ENCODE measurements around the gene TSPAN12.

TSPAN12 gene

DNA sequence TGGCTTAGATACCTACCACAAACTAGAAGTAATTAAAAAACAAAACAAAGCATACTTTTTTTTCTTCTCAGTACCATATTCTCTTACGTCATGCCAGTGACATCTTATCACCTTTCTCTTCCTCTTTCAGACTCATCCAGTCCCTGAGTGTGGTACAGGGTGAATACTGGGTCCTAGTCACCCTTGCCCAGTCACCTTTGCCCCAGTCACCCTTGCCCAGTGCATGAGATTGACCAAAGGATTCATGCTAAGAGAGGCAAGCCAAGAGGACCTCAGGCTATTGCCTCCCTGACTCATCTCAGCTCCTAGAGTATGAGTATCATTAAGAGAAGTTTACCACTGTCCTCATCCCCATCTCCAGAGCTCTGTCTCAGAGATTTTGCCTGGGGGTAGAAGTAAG, 10.0 kb upstream of the TSPAN12 start:
- DNase-seq (ENCODE audit: low read depth, low spot score), result no peak
- Histone ChIP-seq H3K9me3 (ENCODE audit: control insufficient read depth, insufficient read depth, low read length) (no peaks in the 10 kb centered on the region), H3K27me3 (ENCODE audit: control insufficient read depth, insufficient read depth, low read length) (no peaks in the 10 kb centered on the region), H3K36me3 (ENCODE audit: control insufficient read depth, insufficient read depth, low read length) (no peaks in the 10 kb centered on the region), H3K4me1 (ENCODE audit: control insufficient read depth, insufficient read depth, low read length) (no peaks in the 10 kb centered on the region), H3K27ac (ENCODE audit: low read length) (no peak overlapping the region), H3K4me3 (ENCODE audit: low read length) (no peak overlapping the region)
- no CpG with 5 or more reads among the region's 1 CpG for WGBS (ENCODE audit: insufficient coverage, insufficient read length)

DNA sequence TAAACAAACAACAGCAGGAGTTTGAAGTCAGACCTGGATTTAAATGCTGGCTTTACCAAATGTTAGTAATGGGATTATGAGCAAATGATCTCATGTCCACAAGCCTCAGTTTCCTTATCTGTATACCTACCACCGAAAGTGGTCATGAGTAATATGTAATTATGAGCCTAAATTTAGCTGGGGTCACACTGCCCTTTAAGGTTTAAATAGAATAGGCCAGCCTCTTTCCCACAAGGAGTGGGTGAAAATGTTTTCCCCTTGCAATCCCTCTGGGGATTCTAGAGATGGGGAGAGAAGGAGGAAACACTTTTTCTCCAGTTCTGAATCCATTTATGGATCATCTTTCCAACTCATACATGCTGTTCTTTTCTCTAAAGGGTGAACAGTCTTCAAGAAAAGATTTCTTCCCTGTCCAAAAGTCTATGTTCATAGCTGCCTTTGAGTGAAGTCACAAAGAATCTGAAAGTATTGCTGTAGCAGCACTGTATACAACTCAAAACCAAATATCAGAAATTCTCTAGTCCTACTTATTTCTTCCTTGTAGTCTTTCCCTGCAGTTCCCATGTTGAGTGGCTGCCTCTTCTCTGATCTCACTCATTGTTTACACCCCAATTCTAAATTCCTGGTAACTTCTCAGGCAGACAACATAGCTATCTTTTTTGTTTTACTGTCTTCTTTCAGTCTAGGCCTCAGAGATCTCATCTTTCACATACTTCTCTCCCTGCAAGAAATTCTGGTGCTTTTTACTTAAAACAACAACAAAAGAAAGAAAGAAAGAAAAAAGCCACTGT, 7.4 kb upstream of the TSPAN12 start:
- H3K36me3 ChIP-seq (ENCODE audit: control insufficient read depth, insufficient read depth, low read length), result no peaks in the 10 kb centered on the region
- H3K4me3 ChIP-seq (ENCODE audit: low read length), result no peak overlapping the region
- no CpG with 5 or more reads among the region's 1 CpG for WGBS (ENCODE audit: insufficient coverage, insufficient read length)
- no peak for DNase-seq (ENCODE audit: low read depth, low spot score)
- no peaks in the 10 kb centered on the region for H3K9me3 ChIP-seq (ENCODE audit: control insufficient read depth, insufficient read depth, low read length)
- no peak overlapping the region for H3K27ac ChIP-seq (ENCODE audit: low read length)
- H3K27me3 ChIP-seq (ENCODE audit: control insufficient read depth, insufficient read depth, low read length), result no peaks in the 10 kb centered on the region
- no peaks in the 10 kb centered on the region for H3K4me1 ChIP-seq (ENCODE audit: control insufficient read depth, insufficient read depth, low read length)

DNA sequence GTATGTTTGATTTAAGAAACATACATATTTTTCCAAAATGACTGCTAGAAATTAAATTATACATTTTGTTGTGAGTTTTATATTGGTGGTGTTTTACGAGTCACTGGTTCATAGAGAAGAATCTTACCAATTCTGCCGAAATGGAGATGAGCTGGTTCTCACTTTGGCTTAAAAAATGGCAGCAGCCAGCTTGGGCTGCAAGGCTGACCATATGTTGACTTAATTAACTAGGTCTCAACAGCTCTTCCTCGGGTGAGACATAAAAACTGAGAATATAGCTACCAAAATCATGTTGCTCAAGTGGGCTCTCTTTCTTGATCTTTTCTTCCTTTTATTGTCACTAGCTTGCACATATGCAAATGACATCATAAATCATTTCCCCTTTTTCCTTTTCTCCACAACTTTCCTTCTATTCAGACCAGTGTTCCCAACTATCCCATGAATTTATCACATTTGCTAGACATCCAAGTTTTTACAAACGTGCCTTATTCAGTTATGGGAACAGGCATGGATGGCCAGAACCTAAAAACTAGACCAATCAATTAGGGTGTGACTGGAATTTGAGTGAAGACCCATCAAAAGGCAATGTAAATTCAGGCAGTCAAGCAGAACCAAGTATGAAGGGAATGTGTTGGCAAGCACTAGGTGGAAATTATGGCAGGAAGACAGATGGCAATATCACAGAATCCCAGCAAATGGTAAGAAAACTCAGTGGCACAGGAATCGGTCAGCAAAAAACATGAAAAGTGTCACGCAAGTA, 6.4 kb upstream of the TSPAN12 start:
- Histone ChIP-seq H3K4me1 (ENCODE audit: control insufficient read depth, insufficient read depth, low read length) (no peaks in the 10 kb centered on the region), H3K27me3 (ENCODE audit: control insufficient read depth, insufficient read depth, low read length) (peaks cover 1% of the 10 kb centered on the region; the same call in 1 of the 2 replicates), H3K36me3 (ENCODE audit: control insufficient read depth, insufficient read depth, low read length) (no peaks in the 10 kb centered on the region), H3K4me3 (ENCODE audit: low read length) (no peak overlapping the region), H3K9me3 (ENCODE audit: control insufficient read depth, insufficient read depth, low read length) (no peaks in the 10 kb centered on the region), H3K27ac (ENCODE audit: low read length) (no peak overlapping the region)
- WGBS (ENCODE audit: insufficient coverage, insufficient read length), result no CpG with 5 or more reads among the region's 6 CpGs
- DNase-seq (ENCODE audit: low read depth, low spot score), result no peak

DNA sequence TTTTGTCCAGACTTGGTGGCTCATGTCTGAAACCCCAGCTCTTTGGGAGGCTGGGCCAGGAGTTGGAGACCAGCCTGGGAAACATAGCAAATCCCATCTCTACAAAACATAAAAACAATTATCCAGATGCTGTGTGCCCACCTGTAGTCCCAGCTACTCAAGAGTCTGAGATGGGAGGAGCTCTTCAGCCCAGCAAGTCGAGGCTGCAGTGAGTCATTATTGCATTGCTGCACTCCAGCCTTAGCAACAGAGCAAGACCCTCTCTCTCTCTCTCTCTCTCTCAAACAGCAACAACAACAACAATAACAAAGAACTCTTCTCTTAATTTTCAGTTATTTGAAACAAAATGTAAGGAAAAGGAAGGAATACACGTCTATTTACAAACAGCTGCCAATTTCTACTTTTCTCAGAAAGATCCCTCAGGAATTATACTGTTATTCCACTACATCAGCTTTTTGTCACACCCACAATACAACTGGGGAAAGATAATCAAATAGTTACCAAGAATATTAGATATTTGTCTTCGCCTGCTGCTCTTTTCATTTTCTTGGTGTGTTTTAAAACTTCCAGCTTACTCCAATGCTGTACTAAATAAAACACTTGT, 5.1 kb upstream of the TSPAN12 start:
- no peak for DNase-seq (ENCODE audit: low read depth, low spot score)
- no peaks in the 10 kb centered on the region for H3K36me3 ChIP-seq (ENCODE audit: control insufficient read depth, insufficient read depth, low read length)
- WGBS (ENCODE audit: insufficient coverage, insufficient read length), result no CpG with 5 or more reads among the region's 3 CpGs
- no peaks in the 10 kb centered on the region for H3K9me3 ChIP-seq (ENCODE audit: control insufficient read depth, insufficient read depth, low read length)
- H3K4me3 ChIP-seq (ENCODE audit: low read length), result no peak overlapping the region
- no peaks in the 10 kb centered on the region; the same call in 1 of the 2 replicates for H3K4me1 ChIP-seq (ENCODE audit: control insufficient read depth, insufficient read depth, low read length)
- H3K27me3 ChIP-seq (ENCODE audit: control insufficient read depth, insufficient read depth, low read length), result peaks cover 1% of the 10 kb centered on the region; the same call in 1 of the 2 replicates
- no peak overlapping the region for H3K27ac ChIP-seq (ENCODE audit: low read length)

DNA sequence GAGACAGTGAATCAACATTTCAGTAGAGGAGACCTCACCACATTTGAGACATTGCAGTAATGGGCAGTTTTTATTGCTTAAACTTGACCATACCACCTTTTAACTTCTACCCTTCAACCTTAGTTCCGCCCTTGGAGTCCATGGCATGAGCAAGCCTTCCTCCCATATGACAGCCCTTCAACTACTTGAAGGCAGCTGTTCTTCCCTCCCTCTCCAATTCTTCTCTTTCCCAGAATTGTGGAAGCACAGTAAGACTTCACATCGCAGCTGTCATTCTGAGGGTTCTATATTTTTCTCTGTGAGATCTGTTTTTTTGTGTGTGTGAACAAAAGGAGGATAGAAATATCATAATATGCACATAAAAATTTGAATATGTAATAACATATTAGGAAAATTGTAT, 2.2 kb upstream of the TSPAN12 start:
- Histone ChIP-seq H3K4me3 (ENCODE audit: low read length) (no peak overlapping the region), H3K36me3 (ENCODE audit: control insufficient read depth, insufficient read depth, low read length) (no peaks in the 10 kb centered on the region), H3K27ac (ENCODE audit: low read length) (no peak overlapping the region), H3K9me3 (ENCODE audit: control insufficient read depth, insufficient read depth, low read length) (no peaks in the 10 kb centered on the region), H3K4me1 (ENCODE audit: control insufficient read depth, insufficient read depth, low read length) (no peaks in the 10 kb centered on the region; the same call in 1 of the 2 replicates), H3K27me3 (ENCODE audit: control insufficient read depth, insufficient read depth, low read length) (peaks cover 1% of the 10 kb centered on the region; the same call in 1 of the 2 replicates)
- no CpG with 5 or more reads among the region's 2 CpGs for WGBS (ENCODE audit: insufficient coverage, insufficient read length)
- no peak for DNase-seq (ENCODE audit: low read depth, low spot score)

DNA sequence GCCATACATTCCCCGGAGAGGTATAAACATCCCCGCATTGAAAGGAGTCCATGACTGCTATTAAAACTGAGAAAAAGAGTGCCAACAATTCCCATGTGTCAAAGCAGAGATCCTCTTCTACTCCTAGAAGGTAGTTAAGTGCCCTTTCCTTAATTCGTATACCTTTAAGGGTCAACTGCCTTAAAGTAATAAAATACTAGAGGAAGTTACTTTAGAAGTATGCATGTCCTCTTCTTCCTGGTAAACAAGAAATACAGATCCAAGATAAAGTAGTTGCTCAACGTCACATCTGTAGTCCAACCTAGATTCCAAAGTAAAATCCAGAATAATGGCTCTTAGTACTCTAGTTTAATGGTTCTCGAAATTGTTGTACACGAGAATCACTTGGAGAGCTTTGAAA, 1.5 kb upstream of the TSPAN12 start:
- H3K4me1 ChIP-seq (ENCODE audit: control insufficient read depth, insufficient read depth, low read length), result no peaks in the 10 kb centered on the region; the same call in 1 of the 2 replicates
- peaks cover 1% of the 10 kb centered on the region; the same call in 1 of the 2 replicates for H3K27me3 ChIP-seq (ENCODE audit: control insufficient read depth, insufficient read depth, low read length)
- no peak overlapping the region for H3K27ac ChIP-seq (ENCODE audit: low read length)
- WGBS (ENCODE audit: insufficient coverage, insufficient read length), result no CpG with 5 or more reads among the region's 6 CpGs
- DNase-seq (ENCODE audit: low read depth, low spot score), result no peak
- no peaks in the 10 kb centered on the region for H3K36me3 ChIP-seq (ENCODE audit: control insufficient read depth, insufficient read depth, low read length)
- H3K9me3 ChIP-seq (ENCODE audit: control insufficient read depth, insufficient read depth, low read length), result no peaks in the 10 kb centered on the region
- no peak overlapping the region for H3K4me3 ChIP-seq (ENCODE audit: low read length)

DNA sequence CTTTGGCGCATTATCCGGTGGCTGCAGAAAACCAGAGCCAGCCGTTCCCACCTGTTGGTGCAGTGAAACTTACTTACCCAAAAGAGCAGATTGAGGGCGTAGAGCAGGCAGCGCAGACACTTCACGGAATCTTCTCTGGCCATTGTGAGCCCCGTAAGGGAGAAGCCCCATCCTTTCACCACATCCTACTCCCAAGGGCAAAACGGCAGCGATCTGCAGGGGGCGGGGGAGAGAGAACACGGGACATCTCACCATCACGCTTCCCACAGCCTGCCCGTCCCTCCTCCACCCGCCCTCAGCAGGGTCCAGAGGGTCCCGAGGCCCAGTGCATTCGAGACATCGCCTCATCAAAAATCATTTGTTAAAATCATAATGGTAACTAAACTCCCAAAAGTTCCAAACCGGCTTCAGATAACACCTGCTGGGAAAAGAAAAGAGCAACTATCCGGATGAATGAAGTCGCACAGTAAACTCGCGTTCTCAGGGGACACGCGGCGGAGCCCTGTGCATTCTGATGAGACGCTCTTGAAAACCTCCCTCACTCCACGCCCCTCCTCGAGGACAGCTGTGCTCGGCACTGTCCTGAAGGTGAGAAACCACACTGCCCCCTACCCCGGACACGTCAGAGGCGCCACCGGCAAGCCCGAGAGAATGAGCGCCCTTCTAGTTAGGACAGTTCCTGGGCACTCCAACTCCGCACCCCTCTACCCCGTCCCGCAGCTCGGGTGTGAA, 1.2 kb downstream of the TSPAN12 start:
- no peak overlapping the region for H3K27ac ChIP-seq (ENCODE audit: low read length)
- H3K9me3 ChIP-seq (ENCODE audit: control insufficient read depth, insufficient read depth, low read length), result no peaks in the 10 kb centered on the region
- peaks cover 1% of the 10 kb centered on the region; the same call in 1 of the 2 replicates for H3K27me3 ChIP-seq (ENCODE audit: control insufficient read depth, insufficient read depth, low read length)
- peak; percentile 22 for DNase-seq (ENCODE audit: low read depth, low spot score)
- no CpG with 5 or more reads among the region's 39 CpGs for WGBS (ENCODE audit: insufficient coverage, insufficient read length)
- peak overlapping the region; percentile 93; the same call in 1 of the 2 replicates for H3K4me3 ChIP-seq (ENCODE audit: low read length)
- H3K36me3 ChIP-seq (ENCODE audit: control insufficient read depth, insufficient read depth, low read length), result no peaks in the 10 kb centered on the region
- peaks cover 3% of the 10 kb centered on the region; the same call in 1 of the 2 replicates for H3K4me1 ChIP-seq (ENCODE audit: control insufficient read depth, insufficient read depth, low read length)

DNA sequence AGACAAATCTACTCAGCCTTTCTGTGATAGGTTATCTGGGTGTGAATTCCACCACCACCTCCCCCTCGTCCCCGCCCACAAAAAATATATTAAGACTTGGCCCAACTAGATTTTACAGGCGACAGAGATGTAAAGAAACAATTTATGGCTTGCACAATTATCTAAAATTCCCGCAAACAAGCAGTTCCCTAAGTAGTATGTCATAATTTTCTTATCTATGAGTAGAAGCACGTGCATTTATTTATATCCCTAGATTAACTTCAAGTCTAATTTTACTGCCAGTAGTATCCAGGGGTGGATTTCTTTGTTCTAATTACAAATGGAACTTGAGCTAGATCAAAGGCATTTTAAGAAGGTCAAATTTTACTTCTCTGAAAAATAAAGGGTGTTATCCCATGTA, 1.7 kb downstream of the TSPAN12 start:
- WGBS (ENCODE audit: insufficient coverage, insufficient read length), result no CpG with 5 or more reads among the region's 5 CpGs
- Histone ChIP-seq H3K4me3 (ENCODE audit: low read length) (peak overlapping the region; percentile 93; the same call in 1 of the 2 replicates), H3K4me1 (ENCODE audit: control insufficient read depth, insufficient read depth, low read length) (peaks cover 3% of the 10 kb centered on the region; the same call in 1 of the 2 replicates), H3K27ac (ENCODE audit: low read length) (no peak overlapping the region), H3K36me3 (ENCODE audit: control insufficient read depth, insufficient read depth, low read length) (no peaks in the 10 kb centered on the region), H3K27me3 (ENCODE audit: control insufficient read depth, insufficient read depth, low read length) (peaks cover 1% of the 10 kb centered on the region; the same call in 1 of the 2 replicates), H3K9me3 (ENCODE audit: control insufficient read depth, insufficient read depth, low read length) (no peaks in the 10 kb centered on the region)
- no peak for DNase-seq (ENCODE audit: low read depth, low spot score)

DNA sequence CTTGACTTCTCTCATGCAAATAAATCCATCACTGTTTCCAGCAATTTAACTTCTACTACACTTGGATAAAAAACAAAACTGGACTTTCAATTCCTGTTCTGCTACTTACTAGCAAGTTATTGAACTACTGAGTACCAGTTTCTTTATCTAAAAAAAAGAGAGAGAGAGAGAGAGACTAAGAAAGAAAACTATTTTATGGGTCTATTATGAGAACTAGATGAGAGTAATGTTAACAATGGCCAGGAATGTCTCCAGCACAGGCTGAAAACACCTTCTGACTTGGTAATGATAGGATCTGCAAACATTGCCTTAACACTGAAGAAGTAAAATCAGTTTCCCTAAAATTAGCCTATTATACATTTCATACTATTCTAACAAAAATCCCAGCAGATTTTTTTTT, 5.2 kb downstream of the TSPAN12 start:
- DNase-seq (ENCODE audit: low read depth, low spot score), result no peak
- Histone ChIP-seq H3K9me3 (ENCODE audit: control insufficient read depth, insufficient read depth, low read length) (no peaks in the 10 kb centered on the region), H3K4me3 (ENCODE audit: low read length) (no peak overlapping the region), H3K27me3 (ENCODE audit: control insufficient read depth, insufficient read depth, low read length) (no peaks in the 10 kb centered on the region), H3K36me3 (ENCODE audit: control insufficient read depth, insufficient read depth, low read length) (no peaks in the 10 kb centered on the region), H3K27ac (ENCODE audit: low read length) (no peak overlapping the region), H3K4me1 (ENCODE audit: control insufficient read depth, insufficient read depth, low read length) (peaks cover 3% of the 10 kb centered on the region; the same call in 1 of the 2 replicates)

DNA sequence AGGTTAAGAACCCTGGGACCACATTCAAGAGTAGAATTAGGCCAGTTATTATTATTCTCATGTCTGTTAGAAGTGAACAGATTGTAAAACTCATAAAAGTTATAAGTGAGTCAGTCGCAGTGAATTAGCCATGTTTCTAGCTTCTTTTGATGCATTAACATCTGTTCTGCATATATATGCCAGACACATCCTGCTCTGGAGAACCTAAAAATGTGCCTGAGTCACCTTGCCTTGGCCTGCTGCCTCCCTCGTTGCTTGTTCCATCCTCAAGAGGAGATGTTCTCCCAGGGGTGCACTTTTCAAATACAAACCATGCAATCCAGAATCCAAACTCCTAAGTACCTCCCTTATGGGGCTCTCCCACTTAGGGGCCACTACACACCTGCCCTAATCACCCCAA, 14.8 kb downstream of the TSPAN12 start:
- Histone ChIP-seq H3K4me1 (ENCODE audit: control insufficient read depth, insufficient read depth, low read length) (no peaks in the 10 kb centered on the region; the same call in 1 of the 2 replicates), H3K27me3 (ENCODE audit: control insufficient read depth, insufficient read depth, low read length) (no peaks in the 10 kb centered on the region), H3K9me3 (ENCODE audit: control insufficient read depth, insufficient read depth, low read length) (peaks cover 2% of the 10 kb centered on the region; the same call in 1 of the 2 replicates), H3K36me3 (ENCODE audit: control insufficient read depth, insufficient read depth, low read length) (no peaks in the 10 kb centered on the region), H3K27ac (ENCODE audit: low read length) (no peak overlapping the region), H3K4me3 (ENCODE audit: low read length) (no peak overlapping the region)
- DNase-seq (ENCODE audit: low read depth, low spot score), result no peak
- no CpG with 5 or more reads among the region's 2 CpGs for WGBS (ENCODE audit: insufficient coverage, insufficient read length)

Measured in iPS DF 6.9 (cell line).